ENCODE measurements around the gene ZRANB2. TPM values are rescaled to one million over a fixed set of nuclear protein-coding genes. Genes with fewer than 3 reads are reported as not detected.

Gene ZRANB2
- total and polyA plus RNA-seq, 2 donors (not counting 1 experiment from before 2014, with no cell fraction given) = 40.8 to 86.7 TPM

DNA sequence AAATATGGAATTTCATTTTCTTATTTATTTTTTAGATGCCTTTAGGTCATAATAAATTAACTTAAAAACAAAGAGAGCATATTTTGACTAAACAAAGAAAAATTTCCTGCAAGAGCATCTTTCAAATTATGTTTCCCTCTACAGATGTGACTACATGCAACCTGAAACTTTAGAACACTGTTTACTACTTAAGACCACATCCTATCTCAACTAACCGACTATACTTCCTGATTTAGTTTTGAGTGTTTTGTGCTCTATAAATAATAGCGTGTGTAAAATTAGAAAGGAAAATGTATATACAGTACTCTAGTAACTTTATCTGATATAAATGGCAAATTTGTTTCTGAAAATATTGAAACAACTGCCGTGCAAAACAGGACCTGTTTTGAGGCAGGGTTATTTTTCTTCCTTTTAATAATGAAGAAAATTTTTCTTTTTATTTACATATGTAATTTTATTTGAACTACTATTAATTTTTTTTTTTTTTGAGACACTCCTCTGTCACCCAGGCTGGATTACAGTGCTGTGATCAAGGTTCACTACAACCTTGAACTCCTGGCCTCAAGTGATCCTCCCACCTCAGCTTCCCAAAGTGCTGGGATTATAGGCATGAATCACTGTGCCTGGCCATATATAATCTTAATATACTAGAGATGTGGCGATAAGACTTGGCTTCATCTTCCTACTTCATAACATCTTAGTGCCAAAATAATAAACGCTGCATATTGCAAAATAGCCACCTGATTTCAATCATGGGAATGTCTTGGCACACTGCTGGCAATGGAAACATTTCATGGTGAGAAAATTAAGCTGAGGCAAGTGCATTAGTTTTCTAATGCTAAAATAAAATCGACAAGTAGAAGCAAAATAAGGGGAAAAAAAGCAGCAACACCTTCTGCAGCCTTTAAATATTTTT lies 12.3 kb downstream of the ZRANB2 start:
- Histone ChIP-seq H2AFZ (ENCODE audit: low read length) (no peak overlapping the region), H3K4me1 (ENCODE audit: control insufficient read depth, extremely low read depth, insufficient read depth, low read length) (peaks cover 2% of the 10 kb centered on the region), H3K36me3 (ENCODE audit: control insufficient read depth, insufficient read depth, low read length) (peaks cover 21% of the 10 kb centered on the region), H4K20me1 (ENCODE audit: control insufficient read depth, extremely low read depth, insufficient read depth, low read length) (no peaks in the 10 kb centered on the region), H3K4me2 (ENCODE audit: extremely low read depth, insufficient read depth, low read length) (no peak overlapping the region), H3K9me3 (ENCODE audit: control insufficient read depth, insufficient read depth, low read depth, low read length) (no peaks in the 10 kb centered on the region), H3K27me3 (ENCODE audit: control insufficient read depth, insufficient read depth, low read length) (no peaks in the 10 kb centered on the region), H3K79me2 (ENCODE audit: control insufficient read depth, insufficient read depth, low read length) (no peaks in the 10 kb centered on the region), H3K9ac (ENCODE audit: insufficient read depth, low read length) (no peak overlapping the region), H3K27ac (ENCODE audit: insufficient read depth, low read length) (no peak overlapping the region), H3K4me3 (replicated peaks in 1 of 4; ENCODE audit: control extremely low read depth in 1 of 4, insufficient read depth in 1 of 4, low read depth in 3 of 4, low read length in 4 of 4) (no peak overlapping the region)
- DNase-seq (ENCODE audit: low read depth in 2 of 2) = no peak
- TF ChIP-seq EZH2 (IDR thresholded peaks at IDR 0.05; ENCODE audit: low read length, missing control alignments) = no peak
- TF ChIP-seq, protein P1, sequence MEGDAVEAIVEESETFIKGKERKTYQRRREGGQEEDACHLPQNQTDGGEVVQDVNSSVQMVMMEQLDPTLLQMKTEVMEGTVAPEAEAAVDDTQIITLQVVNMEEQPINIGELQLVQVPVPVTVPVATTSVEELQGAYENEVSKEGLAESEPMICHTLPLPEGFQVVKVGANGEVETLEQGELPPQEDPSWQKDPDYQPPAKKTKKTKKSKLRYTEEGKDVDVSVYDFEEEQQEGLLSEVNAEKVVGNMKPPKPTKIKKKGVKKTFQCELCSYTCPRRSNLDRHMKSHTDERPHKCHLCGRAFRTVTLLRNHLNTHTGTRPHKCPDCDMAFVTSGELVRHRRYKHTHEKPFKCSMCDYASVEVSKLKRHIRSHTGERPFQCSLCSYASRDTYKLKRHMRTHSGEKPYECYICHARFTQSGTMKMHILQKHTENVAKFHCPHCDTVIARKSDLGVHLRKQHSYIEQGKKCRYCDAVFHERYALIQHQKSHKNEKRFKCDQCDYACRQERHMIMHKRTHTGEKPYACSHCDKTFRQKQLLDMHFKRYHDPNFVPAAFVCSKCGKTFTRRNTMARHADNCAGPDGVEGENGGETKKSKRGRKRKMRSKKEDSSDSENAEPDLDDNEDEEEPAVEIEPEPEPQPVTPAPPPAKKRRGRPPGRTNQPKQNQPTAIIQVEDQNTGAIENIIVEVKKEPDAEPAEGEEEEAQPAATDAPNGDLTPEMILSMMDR (conservative IDR thresholded peaks at IDR 0.05 in 1 of 2, IDR thresholded peaks at IDR 0.05 in 1 of 2; ENCODE audit: low read depth in 1 of 2, low read length in 2 of 2) = no peak

DNA sequence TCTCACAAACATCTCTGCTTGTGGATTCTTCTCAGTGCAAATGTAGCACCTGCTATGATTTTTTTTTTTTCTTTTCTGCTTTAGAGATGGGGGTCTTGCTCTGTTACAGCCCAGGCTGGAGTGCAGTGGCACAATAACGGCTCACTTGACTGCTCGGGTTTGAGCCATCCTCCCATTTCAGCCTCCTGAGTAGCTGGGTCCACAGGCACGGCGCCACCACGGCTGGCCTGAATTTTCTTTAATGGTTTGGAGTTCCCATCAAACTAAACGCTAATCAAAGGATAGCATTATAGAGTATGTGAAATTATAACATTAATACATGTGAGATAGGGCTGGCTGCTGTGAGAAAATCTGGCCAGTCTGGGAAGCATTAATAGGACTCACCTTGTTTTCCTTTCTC lies 26.0 kb downstream of the ZRANB2 start:
- TF ChIP-seq EZH2 (IDR thresholded peaks at IDR 0.05; ENCODE audit: low read length, missing control alignments) = no peak
- TF ChIP-seq, protein P1 (conservative IDR thresholded peaks at IDR 0.05 in 1 of 2, IDR thresholded peaks at IDR 0.05 in 1 of 2; ENCODE audit: low read depth in 1 of 2, low read length in 2 of 2) = no peak
- Histone ChIP-seq H3K4me3 (replicated peaks in 1 of 4; ENCODE audit: control extremely low read depth in 1 of 4, insufficient read depth in 1 of 4, low read depth in 3 of 4, low read length in 4 of 4) (no peak overlapping the region), H3K36me3 (ENCODE audit: control insufficient read depth, insufficient read depth, low read length) (no peaks in the 10 kb centered on the region), H3K9me3 (ENCODE audit: control insufficient read depth, insufficient read depth, low read depth, low read length) (no peaks in the 10 kb centered on the region), H4K20me1 (ENCODE audit: control insufficient read depth, extremely low read depth, insufficient read depth, low read length) (no peaks in the 10 kb centered on the region), H3K4me1 (ENCODE audit: control insufficient read depth, extremely low read depth, insufficient read depth, low read length) (no peaks in the 10 kb centered on the region), H3K27ac (ENCODE audit: insufficient read depth, low read length) (no peak overlapping the region), H3K9ac (ENCODE audit: insufficient read depth, low read length) (no peak overlapping the region), H3K79me2 (ENCODE audit: control insufficient read depth, insufficient read depth, low read length) (no peaks in the 10 kb centered on the region), H3K27me3 (ENCODE audit: control insufficient read depth, insufficient read depth, low read length) (no peaks in the 10 kb centered on the region), H2AFZ (ENCODE audit: low read length) (no peak overlapping the region), H3K4me2 (ENCODE audit: extremely low read depth, insufficient read depth, low read length) (no peak overlapping the region)
- DNase-seq (ENCODE audit: low read depth in 2 of 2) = no peak

DNA sequence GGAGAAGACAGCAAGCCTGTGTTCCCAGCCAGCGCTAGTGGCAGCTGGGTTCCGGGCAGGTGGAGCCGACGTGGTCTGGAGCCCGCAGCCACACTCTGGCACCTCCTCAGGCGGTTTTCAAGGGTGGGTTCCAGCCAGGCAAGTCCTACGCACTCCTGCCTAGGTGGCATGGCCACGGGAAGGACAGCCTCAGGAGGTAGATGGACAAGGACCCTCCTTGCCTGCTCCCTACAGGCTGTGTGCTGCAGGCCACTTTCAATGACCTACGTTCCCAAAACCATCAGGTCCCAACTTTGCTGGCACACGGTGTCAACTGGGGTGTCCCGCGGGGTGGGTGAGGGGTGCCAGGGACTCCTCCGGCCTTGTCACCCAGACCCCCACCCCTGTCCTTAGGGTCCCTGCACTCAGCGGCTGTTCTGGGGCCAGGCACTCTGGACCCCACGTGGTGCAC lies 26.5 kb downstream of the ZRANB2 start:
- no peak for DNase-seq (ENCODE audit: low read depth in 2 of 2)

More for the DNA sequence above, 26.5 kb downstream of the ZRANB2 start:
- no peak overlapping the region for H2AFZ ChIP-seq (ENCODE audit: low read length)
- no peaks in the 10 kb centered on the region for H3K79me2 ChIP-seq (ENCODE audit: control insufficient read depth, insufficient read depth, low read length)
- no peaks in the 10 kb centered on the region for H3K4me1 ChIP-seq (ENCODE audit: control insufficient read depth, extremely low read depth, insufficient read depth, low read length)
- TF ChIP-seq EZH2 (IDR thresholded peaks at IDR 0.05; ENCODE audit: low read length, missing control alignments) = no peak
- TF ChIP-seq, protein P1 (conservative IDR thresholded peaks at IDR 0.05 in 1 of 2, IDR thresholded peaks at IDR 0.05 in 1 of 2; ENCODE audit: low read depth in 1 of 2, low read length in 2 of 2) = no peak
- H3K4me3 ChIP-seq (replicated peaks in 1 of 4; ENCODE audit: control extremely low read depth in 1 of 4, insufficient read depth in 1 of 4, low read depth in 3 of 4, low read length in 4 of 4) = no peak overlapping the region
- no peaks in the 10 kb centered on the region for H3K9me3 ChIP-seq (ENCODE audit: control insufficient read depth, insufficient read depth, low read depth, low read length)
- H3K36me3 ChIP-seq (ENCODE audit: control insufficient read depth, insufficient read depth, low read length) = no peaks in the 10 kb centered on the region
- H4K20me1 ChIP-seq (ENCODE audit: control insufficient read depth, extremely low read depth, insufficient read depth, low read length) = no peaks in the 10 kb centered on the region
- no peak overlapping the region for H3K4me2 ChIP-seq (ENCODE audit: extremely low read depth, insufficient read depth, low read length)
- H3K27ac ChIP-seq (ENCODE audit: insufficient read depth, low read length) = no peak overlapping the region
- H3K9ac ChIP-seq (ENCODE audit: insufficient read depth, low read length) = no peak overlapping the region
- no peaks in the 10 kb centered on the region for H3K27me3 ChIP-seq (ENCODE audit: control insufficient read depth, insufficient read depth, low read length)

All from fibroblast of lung (primary cell).